Measurements from ENCODE around the gene TALDO1.
A peak's percentile ranks its signal among the peaks of the same experiment; 100 is the strongest.

TALDO1 gene

GRCh38 chr11:747158-748006, at the start of gene TALDO1:
TSS of gene TALDO1 (plus strand) at chr11:747464. CDS start at chr11:747482, 18 bp downstream.
- DNase-seq = peak; percentile 57 to 60

GRCh38 chr11:697811-698311, 49.4 kb upstream of the TALDO1 start:
- peak in 1 of 2 experiments; percentile 28 for DNase-seq

DNA sequence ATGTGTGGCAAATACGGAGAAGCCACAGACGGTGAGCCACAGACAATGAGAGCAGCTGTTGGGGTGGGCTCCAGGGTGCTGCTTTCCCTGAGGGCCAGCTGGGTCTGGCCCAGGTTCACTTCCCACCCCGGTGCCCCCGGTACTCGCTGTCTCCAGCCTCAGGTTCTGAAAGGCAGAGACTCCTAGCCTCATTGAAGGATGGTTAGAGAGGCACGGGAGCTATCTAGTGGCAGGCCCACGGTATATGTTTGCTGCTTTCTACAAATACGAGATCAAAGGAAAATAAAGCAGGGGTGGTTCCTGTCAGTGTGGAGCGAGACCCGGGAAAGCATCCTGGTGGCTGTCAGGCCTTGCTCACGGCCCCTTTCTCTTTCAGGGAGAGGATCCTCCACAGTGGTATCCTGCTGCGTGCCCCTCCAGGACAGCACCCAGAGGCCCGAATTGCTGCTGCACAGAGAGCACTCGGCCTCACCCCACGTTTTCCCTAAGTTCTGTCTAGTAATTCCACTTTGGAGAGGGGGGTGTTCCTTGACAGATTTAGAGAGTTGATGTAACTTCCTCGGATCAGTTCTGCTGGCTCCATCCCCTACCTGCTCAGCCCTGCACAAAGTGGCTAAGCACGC, 48.7 kb upstream of the TALDO1 start:
- DNase-seq = no peak

DNA sequence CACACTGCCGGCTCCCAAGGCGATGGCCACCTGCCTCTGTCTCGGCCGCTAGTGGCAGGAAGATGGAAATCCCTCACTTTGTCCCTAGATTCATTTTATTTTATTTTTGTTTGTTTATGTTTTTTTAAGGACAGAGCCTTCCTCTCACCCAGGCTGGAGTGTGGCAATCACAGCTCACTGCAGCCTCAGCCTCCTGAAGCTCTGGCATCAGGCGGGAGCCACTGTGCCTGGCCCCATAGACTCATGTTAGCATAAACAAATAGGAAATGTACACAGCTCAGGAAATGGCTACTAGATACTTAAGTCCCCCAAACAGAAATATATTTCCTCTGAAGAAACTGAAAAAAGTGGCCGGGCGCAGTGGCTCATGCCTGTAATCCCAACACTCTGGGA, 48.2 kb upstream of the TALDO1 start:
- DNase-seq = no peak

DNA sequence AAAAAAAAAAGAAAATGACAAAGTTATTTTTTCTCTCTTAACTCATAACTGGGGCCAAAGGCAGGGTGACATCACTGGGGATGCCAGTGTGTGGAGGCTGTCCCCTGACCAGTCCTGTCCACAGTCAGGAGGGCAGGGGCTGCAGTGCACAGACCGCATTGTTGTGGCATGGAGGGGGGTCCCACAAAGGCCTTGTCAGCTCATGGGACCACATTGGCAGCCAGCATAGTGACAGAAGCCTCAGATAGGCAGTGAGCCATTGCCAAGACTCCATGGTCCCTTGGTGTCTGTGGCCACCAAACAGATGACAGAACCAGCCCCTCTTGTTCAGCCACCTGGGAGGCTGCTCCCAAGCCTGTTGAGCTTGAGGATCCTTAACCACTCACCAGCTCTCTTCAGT, 47.5 kb upstream of the TALDO1 start:
- no peak for DNase-seq

DNA sequence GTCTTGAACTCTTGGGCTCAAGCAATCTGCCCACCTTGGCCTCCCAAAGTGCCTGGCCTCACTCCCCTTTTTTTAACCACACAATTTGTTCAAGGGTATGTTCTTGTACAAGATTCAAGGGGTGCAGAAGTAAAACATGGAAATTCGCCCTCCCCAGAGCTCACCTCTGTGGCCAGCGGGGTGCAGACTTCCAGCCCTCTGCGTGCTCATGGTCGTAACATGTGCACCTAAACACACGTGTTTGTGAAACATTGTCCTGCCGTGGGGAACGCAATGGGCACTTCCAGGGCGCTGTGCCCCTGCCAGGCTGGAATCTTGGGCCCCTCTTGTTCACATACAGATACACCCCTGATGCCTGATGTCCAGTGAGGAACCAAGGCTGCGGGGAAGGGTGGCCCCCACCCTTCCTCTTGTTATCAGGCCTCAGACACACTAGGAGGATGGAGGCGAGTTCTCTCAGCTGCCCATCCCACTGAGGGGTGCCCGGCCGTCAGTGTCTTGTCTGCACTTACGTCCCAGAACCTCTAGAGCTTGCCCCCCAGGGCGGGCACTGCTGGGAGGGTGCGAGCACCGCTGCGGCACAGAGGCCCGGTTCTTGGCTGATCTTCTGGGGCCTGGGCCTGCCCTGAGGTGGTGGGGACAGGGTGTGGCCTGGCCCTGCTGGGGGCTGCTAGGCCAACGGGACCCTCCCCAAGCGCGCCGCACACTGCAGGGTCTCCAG, 45.4 kb upstream of the TALDO1 start:
- no peak for DNase-seq

DNA sequence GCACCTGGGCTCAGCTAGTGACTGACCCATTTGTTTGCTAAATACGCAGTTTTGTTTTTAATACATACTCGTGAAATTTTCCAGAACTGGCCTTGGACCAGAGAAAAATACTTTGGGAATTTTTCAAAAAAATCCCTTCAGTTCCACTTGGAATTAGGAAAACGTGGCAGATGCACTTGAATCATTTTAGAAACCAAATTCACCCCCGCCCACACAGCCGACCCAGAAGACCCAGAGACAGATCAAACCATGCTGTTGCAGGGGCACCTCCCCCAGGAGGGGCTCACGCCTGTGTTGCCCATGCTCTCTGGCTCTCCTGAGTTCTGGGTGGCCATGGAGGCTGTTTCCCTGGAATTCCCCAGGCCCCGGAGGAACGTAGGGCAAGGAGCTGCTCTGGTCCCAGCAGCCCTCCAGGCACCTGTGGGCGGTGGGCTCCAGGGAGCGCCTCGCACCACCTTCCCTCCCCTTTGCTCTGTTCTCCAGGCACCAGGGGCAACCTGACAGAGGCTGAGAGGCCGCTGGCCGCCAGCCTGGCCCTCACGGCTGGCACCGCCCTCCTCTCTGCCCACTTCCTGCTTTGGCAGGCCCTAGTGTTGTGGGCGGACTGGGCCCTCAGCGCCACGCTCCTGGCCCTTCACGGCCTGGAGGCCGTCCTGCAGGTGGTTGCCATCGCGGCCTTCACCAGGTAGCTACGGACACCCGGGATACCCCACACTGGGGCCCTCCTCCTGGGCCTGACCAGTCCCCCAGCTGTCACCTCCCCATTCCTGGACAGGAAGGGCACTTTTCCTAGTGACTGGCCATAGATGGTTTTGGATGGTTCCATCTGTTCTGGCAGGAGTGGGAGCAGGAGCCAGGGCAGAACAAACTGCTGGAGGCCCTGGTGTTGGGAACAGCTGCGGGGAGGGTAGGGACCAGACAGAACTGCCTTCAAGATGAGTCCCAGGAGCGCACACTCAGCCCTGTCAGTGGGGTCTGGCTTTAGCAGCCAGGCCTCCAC, 44.5 kb upstream of the TALDO1 start:
- no peak for DNase-seq

DNA sequence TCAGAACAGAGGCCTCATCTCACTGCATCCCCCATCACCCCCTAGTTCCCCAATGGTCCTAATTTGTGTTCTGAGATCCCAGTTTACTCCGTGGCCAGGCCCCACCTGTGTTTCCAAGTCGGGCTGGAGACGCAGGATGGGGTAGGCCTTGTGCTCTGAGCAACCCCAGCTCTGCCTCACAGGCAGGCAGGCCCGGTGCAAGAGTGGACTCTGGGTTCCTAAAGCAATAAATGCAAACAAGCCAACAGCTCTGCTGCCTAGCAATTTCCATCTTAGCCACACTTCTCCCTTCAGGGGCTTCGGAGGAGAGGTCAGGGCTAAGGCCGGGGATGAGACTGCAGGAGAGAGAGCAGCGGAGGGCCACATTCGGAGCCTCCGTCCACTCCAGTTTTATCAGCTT, 43.8 kb upstream of the TALDO1 start:
- no peak for DNase-seq

GRCh38 chr11:704228-704674, 43.0 kb upstream of the TALDO1 start:
- no peak for DNase-seq

DNA sequence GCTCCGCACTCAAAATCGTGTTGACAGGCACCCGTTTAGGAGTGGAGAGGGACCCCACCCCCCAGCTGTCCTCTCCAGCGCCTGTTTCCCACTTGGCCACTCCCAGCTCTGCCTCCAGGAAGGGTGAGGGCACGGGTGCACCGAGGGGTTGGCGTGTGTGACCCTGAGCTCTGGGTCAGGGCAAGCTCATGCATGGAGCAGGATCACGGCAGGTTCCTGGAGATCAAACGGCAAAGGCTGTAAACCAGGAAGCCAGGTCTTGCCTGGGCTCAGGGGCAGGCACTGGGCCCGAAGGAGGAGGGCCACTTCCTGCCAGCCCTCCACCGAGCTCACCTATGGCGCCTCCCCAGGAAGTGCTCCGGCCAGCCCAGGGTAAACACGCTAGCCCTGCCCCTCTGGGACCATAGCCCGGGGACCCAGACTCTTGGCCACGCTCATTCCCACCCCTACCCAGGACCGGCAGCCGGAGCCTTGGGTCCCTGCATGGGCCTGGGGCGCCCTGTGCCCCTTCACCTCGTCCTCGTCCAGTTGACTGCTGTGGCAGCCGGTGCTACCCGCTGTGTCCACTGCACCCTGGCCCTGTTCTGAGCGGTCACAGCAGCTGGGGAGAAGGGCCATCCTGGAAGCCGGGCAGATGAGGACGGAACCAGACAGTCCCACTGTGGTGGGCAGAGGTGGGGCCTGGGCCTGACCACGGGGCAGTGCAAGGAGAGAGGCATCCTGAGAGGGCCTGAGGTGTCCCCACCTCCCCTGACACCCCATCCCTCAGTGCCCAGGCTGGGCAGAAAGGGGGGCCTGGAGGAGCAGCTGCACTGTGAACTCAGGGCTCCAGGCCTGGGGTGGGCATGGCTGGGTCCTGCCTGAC, 42.3 kb upstream of the TALDO1 start:
- DNase-seq = no peak

- DNase-seq = no peak
These were observed 41.4 kb upstream of the TALDO1 start, which contains the start of gene EPS8L2 for GRCh38 chr11:705646-706438. TSS of gene EPS8L2 (plus strand) at chr11:706231. CDS start at chr11:709408, 3,177 bp downstream.

DNA sequence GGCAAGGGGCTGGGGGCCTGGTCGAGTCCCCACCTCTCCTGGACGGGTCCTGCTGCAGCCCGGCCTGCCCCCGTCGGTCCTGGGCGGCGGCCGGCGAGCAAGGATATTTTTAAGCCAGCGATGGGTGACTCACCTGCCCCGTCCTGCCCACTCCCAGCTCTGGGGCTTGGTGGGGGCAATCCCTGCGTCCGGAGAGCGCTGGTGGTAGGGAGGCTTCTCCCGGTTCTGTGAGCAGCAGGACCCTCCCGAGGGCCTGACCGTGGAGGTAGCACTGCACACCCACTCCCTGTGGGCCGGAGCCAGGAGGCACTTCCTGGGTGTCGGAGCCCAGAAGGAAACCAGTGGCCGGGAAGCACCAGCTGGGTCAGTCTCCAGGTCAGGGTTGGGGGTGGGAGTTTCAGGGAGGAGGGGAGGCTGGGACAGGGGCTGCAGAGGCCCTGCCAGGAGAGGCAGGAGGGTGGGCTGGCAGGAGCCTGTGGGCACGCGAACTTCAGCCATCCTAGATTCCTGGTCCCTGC, 40.8 kb upstream of the TALDO1 start:
- no peak for DNase-seq

GRCh38 chr11:706957-707816, 40.1 kb upstream of the TALDO1 start:
- DNase-seq = no peak

DNA sequence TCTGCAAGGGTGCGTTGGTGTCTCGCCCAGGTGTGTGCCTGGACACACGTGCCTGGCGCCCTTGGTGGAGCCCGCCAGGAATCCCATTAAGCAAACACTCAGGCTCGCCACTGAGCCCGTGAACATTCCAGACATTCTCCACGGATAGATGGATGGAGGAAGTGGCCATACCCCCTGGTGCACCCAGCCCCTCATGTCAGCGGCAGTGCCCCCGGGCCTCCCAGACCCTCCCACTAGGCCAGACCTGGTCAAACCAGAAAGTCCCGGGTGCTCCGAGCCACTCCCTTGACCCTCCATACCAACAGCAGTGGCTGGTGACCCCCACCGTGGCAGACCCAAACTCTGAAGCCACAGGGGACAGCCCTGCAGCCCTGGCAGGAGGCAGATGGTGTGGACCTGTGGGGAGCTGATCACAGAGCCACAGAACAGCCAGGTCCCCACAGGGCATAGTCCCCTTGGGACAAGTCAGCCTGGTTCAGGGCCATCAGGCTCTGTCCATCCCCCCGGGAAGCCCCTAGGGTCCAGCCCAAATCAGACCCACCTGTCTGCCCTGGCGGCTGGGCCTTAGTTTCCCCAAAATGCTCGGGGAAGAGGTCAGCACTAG, 39.3 kb upstream of the TALDO1 start:
- DNase-seq = no peak

DNA sequence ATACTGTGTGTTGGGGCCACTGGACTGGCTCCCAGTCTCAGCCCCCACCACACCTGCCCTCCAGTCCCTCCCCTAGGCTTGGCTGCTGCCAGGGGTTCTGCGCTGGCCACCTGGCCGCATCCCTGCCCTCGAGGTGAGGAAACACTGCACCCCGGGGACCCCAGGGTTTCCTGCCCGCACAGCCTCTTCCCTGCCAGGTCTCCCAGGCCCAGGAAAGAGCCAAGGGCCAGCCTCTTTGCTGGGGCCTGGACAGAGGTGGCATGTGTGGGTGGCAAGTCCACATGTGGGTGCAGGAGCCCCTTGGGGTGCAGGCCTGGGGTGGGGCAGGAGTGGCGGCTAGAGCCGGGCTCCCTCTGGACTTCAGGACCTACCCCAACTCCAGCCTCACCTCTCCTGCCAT, 38.8 kb upstream of the TALDO1 start:
- no peak for DNase-seq

GRCh38 chr11:709109-709997, 37.9 kb upstream of the TALDO1 start:
- DNase-seq = no peak

DNA sequence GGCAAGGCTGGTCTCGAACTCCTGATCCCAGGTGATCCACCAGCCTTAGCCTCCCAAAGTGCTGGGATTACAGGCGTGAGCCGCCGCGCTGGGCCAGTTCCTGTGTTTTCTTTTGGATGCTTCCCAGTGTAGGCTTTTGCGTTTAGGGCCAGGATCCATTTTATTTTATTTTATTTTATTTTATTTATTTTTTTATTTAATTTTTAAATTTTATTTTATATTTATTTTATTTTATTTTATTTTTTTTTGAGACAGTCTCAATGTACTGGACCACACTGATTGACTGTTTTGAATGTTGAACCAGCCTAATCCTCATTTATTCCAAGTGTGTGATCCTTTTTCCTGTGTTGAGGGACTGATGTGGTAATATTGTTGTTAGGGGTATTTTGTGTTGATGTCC, 32.8 kb upstream of the TALDO1 start:
- no peak for DNase-seq
